A673 (cell line): Measurements from ENCODE around the gene S100A12.

ENCODE experiments used
- EZH2 ChIP-seq: fragments of 200-600 bp; sonication (generic); IDR thresholded peaks from 2 replicates; pipeline ENCODE4 v1.6.1; 2017; ENCODE audit warnings: borderline replicate concordance, low read depth, mild to moderate bottlenecking, mixed read lengths, antibody characterized with exemption, low read length; ENCODE audit not compliant: poor library complexity, severe bottlenecking
- TF ChIP-seq, protein P1 (sequence below): fragments of 300-800, 200-600 bp; sonication (generic); conservative IDR thresholded peaks from 2 replicates; pipeline ENCODE4 v1.5.1; 2017; ENCODE audit warnings: low read depth, mild to moderate bottlenecking, antibody characterized with exemption, low read length, moderate library complexity, mixed read lengths

DNA sequence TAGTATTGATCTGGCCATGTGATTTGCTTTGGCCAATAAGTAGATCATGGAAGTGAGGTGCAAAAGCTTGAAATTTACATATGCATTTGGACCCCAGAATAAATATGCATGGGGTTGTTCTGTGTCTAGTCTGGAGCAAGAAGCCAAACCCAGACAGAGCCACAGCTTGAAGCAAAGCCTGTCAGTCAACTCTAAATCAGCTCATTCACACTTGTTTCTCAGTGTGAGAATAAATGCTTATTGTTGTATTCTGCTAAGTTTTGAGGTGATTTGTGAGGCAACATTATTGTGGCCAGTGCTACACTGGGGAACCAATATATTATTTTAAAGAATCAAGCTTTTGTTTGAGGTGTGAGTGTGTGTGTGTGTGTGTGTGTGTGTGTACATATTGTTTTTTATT, 50.5 kb downstream of the S100A12 start:
- TF ChIP-seq, protein P1, sequence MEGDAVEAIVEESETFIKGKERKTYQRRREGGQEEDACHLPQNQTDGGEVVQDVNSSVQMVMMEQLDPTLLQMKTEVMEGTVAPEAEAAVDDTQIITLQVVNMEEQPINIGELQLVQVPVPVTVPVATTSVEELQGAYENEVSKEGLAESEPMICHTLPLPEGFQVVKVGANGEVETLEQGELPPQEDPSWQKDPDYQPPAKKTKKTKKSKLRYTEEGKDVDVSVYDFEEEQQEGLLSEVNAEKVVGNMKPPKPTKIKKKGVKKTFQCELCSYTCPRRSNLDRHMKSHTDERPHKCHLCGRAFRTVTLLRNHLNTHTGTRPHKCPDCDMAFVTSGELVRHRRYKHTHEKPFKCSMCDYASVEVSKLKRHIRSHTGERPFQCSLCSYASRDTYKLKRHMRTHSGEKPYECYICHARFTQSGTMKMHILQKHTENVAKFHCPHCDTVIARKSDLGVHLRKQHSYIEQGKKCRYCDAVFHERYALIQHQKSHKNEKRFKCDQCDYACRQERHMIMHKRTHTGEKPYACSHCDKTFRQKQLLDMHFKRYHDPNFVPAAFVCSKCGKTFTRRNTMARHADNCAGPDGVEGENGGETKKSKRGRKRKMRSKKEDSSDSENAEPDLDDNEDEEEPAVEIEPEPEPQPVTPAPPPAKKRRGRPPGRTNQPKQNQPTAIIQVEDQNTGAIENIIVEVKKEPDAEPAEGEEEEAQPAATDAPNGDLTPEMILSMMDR = no peak
- no peak for TF ChIP-seq EZH2
